ENCODE data around the gene GAA. TPM values are rescaled to one million over a fixed set of nuclear protein-coding genes. Genes with fewer than 3 reads are reported as not detected.

Gene GAA
- total RNA-seq, 1 experiment from 2014 or later, result 30.3 TPM

GRCh38 chr17:80091376-80091775 is 10.0 kb upstream of the GAA start:
- peaks cover 0 to 4% (median 0%) of the 10 kb centered on the region in 3 experiments; a peak in 1 of 7 replicates for H3K36me3 Mint-ChIP-seq (ENCODE audit: insufficient read depth in 1 of 3, low read depth in 3 of 3)
- Histone ChIP-seq H3K4me2 (ENCODE audit: insufficient read depth, insufficient read length, low read length) (no peak overlapping the region), H4K20me1 (ENCODE audit: control insufficient read depth, insufficient read depth, insufficient read length) (no peaks in the 10 kb centered on the region), H2BK20ac (ENCODE audit: low read depth, low read length, poor library complexity, severe bottlenecking) (no peak overlapping the region), H3K23ac (ENCODE audit: insufficient read length, low read depth, low read length) (no peak overlapping the region), H2BK120ac (ENCODE audit: low read depth, low read length, poor library complexity, severe bottlenecking) (no peak overlapping the region), H2BK5ac (ENCODE audit: insufficient read length, low read length) (no peak overlapping the region), H3T11ph (ENCODE audit: low read length) (no peak overlapping the region), H3K56ac (ENCODE audit: insufficient read length, low read depth, low read length) (no peak overlapping the region), H2BK12ac (ENCODE audit: insufficient read length, low read depth, low read length) (no peak overlapping the region), H3K9ac (ENCODE audit: extremely low read depth, insufficient read length, low read length) (no peak overlapping the region), H2AFZ (ENCODE audit: low read length) (no peak overlapping the region), H3K4me1 (ENCODE audit: insufficient read depth, low read length) (no peaks in the 10 kb centered on the region), H3K14ac (ENCODE audit: insufficient read depth, low read length) (no peak overlapping the region), H3K4ac (ENCODE audit: low read depth, low read length) (no peak overlapping the region), H3K9me3 (ENCODE audit: control insufficient read depth, low read depth, low read length) (no peaks in the 10 kb centered on the region), H4K5ac (ENCODE audit: insufficient read length, low read depth, low read length) (no peak overlapping the region), H3K27ac (ENCODE audit: insufficient read length, low read depth, low read length) (no peak overlapping the region), H4K8ac (replicated peaks; ENCODE audit: insufficient read length, low read depth, low read length) (no peak overlapping the region), H4K91ac (ENCODE audit: insufficient read length, low read depth, low read length) (no peak overlapping the region), H2BK15ac (ENCODE audit: low read depth, low read length) (no peak overlapping the region), H3K79me2 (ENCODE audit: insufficient read depth, low read length) (no peaks in the 10 kb centered on the region), H3K18ac (ENCODE audit: insufficient read length, low read depth, low read length) (no peak overlapping the region), H3K23me2 (ENCODE audit: insufficient read length, low read depth, low read length, poor library complexity, severe bottlenecking) (no peaks in the 10 kb centered on the region), H3K79me1 (ENCODE audit: insufficient read depth, low read depth, low read length, poor library complexity, severe bottlenecking) (no peaks in the 10 kb centered on the region), H3K27me3 (ENCODE audit: insufficient read depth, low read length) (no peaks in the 10 kb centered on the region), H2AK5ac (ENCODE audit: insufficient read length, low read length) (no peak overlapping the region)
- peaks cover 4 to 5% of the 10 kb centered on the region in 2 experiments; a peak in 2 of 4 replicates for H3K4me1 Mint-ChIP-seq
- WGBS (ENCODE audit: extremely low coverage, insufficient read length, low lambda C conversion rate), result no CpG with 5 or more reads among the region's 4 CpGs
- no peak overlapping the region for H3K4me3 Mint-ChIP-seq
- no peak for TF ChIP-seq CTCF (conservative IDR thresholded peaks at IDR 0.05)
- no peak overlapping the region for H3K27ac Mint-ChIP-seq
- no peaks in the 10 kb centered on the region; a peak in 1 of 5 replicates for H3K9me3 Mint-ChIP-seq
- no peak for DNase-seq
- H3K27me3 Mint-ChIP-seq (ENCODE audit: low read depth), result peaks cover 4% of the 10 kb centered on the region

Data from H9 (cell line).